GM18867 (cell line): ENCODE data around the gene LRP1.
"Not testable (repeated sequence)": the region's sequence is repeated elsewhere in the genome, so short reads cannot be mapped to it uniquely, and the experiment has no call there.

ENCODE experiments used
- ATAC-seq: cut with Tn5 transposase; IDR thresholded peaks from one replicate; pipeline ENCODE4 v1.9.1; 2021; ENCODE audit warnings: mild to moderate bottlenecking, moderate library complexity; ENCODE audit not compliant: unreplicated experiment

LRP1 gene

DNA sequence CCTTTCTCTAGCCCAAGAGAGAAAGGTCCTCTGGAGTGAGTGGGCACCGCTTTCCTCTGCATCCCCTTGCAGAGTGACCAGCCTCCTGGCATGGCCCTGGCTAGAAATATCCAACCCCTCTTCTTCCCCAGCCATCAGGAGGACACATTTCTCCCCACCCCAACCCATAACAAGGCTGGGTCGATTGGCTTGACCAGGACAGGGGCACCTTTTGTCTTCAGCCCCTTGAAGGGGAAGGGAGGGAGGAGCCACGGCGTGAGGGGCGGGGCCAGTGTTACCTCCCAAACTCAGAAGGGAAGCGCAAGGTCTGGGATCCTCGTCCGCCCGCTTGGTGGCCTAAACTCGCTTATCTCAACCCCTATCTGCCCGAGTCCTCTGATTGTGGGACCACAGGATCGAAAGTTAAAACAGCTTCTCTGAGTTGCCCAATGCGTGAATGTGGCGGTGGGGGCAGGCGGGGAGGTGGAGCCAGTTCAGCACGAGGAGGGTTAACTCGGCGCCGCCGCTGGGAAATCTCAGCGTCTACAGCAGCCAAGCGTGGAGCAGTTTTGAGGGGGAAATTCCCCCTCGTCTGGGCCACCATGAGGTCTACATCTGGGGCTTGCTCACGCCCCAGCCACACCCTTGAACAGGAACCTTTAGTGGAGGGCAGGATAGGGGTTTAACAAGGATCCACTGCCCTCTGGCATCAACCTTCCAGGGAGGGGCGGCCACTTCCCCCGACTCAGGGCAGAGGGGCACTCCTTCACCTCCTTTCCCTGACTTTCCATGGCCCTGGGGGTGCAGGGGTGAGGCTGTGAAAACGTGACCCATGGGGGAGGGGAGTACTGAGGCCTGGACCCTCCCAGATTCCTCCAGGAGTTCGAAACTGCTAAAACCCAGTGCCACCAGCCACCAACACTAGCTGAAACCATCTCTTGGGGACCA, 17.9 kb upstream of the LRP1 start:
- peak; percentile 32 for ATAC-seq

DNA sequence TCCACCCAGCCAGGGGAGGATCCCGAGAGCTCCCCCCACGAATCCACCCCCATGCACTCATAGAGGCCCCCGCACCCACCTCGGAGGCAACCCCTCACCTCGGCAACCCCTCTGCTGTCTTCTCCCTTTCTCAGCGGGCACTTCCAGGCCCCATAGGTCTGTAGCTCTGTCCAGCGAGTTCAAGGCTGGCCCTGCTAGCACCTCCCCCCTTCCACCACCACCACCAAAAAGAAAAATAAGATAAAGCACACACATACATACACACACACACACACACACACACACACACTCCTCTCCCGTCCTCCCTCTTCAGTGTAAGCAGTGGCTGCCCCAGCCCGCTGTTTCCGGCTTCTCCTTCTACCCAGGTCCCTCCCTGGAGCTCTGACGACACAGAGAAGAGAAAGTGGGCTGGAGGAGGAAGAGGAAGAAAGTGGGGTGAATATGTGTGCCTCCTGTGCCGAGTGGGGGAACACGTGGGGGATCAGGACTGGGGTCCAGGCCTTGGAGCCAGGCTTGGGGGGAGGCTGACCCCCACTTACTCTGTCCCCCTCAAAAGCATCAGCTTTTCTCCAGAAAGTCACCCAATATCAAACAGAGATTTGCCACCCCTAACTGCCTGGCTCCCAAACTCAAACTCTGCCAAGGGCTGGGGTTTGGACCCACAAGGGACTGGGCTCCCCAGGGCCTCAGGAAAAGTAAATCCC, 17.1 kb upstream of the LRP1 start, which contains the start of gene STAT6:
Gene STAT6 (minus strand): TSS at position 332 of the 704 bp plus-strand sequence. CDS start 3,084 bp downstream, outside the sequence.
- ATAC-seq, result peak; percentile 56

DNA sequence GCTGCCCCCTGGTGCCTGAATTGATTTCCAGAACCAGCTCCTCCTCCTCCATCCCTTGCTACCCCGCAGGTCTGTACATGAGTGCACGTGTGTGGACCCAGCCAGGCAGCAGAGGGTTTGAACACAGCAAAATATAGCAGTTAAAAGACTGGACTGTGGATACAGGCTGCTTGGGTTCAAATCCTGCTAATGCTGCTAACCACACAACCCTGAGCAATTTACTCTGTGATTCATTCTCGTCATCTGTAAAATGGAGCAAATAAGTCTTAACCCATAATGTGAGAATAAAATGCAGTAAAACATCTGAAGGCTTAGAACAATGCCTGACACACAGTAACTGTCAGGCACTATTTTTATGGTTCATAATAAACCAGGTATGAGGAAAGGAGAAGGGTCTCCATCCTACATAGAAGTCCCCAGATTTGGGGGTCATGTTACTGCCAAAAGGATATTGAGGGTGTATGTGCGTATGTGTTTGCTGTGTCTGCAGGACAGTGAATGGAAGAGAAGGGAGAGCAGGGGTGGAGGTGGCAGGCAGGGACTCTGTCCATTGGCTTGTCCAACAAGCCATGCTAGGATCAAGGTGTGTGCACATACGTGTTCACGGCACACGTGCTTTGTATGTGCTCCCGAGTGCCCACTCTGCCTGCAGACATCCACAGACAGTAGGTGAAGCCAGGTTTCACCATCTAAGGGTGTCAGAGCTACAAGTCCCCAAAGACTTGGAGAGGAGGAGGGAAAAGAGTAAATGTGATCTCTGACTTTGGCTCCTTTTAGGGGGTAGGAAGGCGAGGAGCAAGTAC, 15.6 kb upstream of the LRP1 start:
- ATAC-seq, result peak; percentile 51

DNA sequence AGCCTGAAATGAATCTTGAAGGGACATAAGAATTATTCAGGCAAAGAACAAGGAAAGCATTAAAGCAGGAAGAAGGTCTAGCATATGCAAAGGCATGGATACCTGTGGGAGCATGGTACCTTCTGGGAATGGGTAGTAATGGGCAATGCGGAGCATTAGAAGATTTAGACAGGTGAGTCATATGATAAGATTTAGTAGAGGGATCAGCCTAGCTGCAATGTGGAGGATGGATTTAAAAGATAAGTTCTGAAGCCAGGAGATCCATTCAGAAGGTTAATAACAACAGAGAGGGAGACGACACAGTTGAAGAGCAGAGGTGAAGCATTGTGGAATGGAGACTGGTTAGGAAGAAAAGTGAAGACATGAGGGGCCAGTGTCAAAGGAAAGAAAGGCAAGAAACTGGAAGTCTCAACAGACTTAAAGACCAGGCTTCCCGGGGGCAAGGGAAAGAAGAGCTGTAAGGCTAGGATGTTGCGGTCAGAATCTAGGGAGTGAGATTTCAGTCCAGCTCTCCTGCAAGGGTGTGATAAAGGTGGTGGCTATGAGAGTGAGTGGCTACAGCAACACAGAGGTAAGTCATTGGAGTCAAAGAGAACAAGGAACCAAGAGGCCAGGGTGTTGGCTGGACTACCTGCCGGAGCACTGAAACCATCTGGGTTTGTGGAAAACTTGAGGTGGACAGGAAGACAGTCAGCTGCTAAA, 11.6 kb upstream of the LRP1 start:
- no peak for ATAC-seq

DNA sequence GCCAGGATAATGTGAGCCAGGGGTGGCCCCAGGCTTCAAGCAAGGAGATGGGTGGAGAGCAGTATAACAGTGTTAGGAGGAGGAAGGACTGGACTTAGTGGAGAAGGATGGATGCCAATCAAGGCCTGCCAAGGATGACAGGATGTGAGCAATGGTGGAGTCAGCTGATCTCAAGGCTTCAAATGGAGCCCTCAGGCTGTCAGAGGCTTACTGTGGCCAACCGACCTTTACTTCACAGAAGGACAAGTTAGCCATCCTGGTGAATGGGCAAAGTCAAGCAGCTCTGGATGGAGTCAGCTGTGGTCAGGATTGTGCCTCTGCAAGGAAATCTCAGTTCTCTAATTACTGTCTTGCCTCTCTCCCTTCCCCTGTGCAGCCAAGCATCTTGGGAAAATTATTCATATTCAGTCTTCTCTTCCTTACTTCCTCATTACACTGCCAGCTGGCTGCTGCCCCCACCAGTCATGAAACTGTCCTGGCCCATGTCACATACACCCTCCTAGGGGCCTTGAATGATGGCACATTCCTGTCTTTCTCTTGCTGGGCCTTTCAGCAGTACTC, 9.5 kb upstream of the LRP1 start:
- ATAC-seq, result no peak

DNA sequence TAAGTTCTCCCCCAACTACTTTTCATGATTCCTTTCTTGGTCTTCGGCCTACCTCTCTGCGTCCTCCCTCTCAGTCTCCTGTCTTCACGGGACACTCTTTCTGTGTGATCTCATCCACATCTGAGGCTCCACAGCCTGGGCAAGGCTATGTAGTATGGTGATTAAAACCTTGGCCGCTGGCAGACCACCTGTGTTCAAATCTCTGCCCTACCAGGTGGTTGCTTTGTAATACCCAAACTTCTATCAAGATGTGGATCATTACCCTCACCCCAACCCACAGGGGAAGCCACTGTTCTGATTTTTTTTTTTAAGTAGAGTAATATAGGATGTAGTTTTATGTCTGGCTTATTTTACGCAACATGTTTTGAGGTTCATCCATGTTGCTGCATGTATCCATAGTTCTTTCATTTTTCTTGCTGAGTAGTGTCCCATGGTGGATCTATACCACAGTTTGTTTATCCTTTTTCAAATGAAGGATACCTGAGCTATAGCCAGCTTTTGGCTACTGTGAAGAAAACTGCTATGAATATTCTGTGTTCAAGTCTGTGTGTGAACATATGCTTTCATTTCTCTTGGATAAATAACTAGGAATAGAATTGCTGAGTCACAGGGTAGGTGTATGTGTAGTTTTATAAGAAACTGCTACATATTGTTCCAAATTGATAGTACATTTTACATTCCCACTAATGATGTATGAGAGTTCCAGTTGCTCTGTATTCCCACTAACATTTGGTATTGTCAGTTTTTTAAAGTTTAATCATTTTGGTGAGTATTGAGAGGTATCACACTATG, 8.8 kb upstream of the LRP1 start:
- ATAC-seq, result no peak

DNA sequence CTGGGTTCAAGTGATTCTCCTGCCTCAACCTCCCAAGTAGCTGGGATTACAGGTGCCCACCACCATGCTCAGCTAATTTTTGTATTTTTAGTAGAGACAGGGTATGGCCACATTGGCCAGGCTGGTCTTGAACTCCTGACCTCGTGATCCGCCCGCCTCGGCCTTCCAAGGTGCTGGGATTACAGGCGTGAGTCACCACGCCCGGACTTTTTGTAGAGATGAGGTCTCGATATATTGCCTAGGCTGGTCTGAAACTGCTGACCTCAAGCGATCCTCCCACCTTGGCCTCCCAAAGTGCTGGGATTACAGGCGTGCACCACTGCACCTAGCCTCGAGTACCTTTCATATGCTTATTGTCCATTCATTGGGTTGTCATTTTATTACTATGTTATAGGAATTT, 7.6 kb upstream of the LRP1 start:
- ATAC-seq, result not testable (repeated sequence)

DNA sequence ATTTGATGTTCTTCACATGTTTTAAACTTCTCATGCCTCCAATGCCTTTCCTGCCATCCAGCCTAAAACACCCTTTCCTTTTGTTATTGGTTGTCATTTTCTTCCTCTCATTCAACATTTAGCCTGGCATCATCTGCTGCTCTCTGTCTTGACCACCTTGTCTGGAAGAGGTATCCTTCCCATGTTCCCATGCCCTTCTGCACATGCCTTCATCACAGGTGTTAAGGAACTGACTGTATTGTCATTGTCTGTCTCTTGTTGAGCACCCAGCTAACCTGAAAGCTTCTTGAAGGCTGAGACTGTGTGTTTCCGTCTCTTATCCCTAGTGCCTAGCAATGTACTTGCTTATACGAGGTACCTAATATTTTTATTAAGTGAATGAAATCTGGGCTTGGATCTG, 4.5 kb upstream of the LRP1 start:
- no peak for ATAC-seq

DNA sequence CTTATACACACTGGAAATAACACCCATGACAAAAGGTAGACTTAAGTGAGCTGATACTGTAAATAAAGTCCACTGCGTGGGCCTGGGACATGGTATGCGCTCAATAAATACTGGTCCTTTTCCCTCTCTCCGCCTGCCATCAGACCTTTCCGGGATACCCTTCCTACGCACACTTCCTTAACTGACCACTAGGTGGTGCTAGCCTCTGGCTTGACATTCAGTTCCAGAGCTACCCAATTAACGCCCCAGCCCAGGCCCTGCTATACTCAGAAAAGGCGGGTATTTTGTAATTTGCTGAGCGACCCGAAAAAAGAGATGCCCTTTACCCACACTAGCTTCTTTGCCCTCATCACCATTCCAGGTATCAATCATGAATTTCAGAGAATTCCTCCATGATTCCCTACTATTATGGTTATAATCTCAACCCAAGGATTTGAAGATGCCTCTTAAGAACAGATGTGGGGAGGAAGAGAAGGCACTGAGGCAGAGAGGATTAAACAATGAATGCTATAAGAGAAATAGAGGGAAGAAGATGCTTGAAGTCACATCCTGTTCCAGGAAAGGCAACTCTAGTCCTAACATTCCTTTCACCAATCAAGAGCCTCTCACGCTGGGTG, 3.9 kb upstream of the LRP1 start:
- ATAC-seq, result no peak

DNA sequence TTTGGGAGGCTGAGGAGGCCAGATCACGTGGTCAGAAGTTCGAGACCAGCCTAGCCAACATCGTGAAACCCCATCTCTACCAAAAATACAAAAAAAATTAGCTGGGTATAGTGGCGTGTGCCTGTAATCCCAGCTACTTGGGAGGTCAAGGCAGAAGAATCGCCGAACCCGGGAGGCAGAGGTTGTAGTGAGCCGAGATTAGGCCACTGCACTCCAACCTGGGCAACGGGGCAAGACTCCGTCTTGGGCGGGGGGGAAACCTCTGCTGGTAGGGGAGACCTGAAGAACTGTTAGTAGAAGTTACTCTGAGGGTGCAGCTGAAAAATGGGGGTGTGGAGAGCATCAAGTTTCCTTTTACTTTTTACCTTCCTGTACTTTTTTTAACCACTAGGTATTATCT, 2.2 kb upstream of the LRP1 start:
- no peak for ATAC-seq

DNA sequence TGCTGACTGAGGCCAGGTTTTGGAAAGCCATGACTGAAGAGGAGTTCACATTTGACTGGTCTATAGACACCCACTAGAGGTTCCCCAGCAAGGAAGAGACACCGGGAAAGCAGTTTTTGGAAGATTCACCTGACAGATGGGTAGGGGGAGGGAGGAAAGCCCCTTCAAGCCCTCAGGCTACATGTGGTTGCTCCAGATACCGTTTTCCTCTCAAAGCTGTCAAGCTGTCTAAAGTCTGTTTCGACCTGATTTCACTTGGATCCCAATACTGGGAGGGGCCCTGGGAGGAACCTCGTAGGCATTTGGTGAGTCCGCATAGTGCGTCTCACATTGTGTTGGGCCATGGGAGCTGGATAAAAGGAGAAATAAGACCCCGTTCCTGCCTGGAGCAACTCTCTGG, 1.7 kb upstream of the LRP1 start:
- no peak for ATAC-seq

DNA sequence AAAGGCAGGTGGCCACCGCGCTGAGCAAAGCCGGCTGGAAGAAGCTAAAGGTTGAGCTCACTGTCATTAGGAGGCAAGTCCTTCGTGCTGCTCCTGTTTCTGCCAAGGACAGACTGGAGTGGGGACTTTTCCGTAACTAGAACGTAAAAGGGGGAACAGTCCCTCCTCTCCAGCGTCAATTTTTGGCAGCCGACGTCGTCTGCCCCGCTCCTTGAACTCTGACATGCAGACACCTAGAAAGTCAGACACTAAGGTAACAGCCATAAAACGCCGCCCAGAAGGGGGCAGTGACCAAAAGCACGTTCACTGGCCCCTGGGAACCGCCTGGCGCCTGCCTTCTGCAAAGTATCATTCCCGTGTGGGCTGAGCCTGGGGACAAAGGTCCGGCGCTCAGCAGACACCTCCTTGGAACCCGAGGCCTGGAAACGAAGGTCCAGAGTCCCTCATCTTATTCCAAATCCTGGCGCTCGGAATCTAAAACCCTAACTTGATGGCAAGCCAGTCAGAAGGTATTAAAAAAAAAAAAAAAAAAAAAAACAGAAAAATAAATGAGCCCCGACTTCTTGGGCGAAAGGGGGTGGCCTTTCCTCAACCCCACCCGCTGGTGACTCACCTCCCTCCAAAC, 1.1 kb upstream of the LRP1 start:
- ATAC-seq, result no peak

DNA sequence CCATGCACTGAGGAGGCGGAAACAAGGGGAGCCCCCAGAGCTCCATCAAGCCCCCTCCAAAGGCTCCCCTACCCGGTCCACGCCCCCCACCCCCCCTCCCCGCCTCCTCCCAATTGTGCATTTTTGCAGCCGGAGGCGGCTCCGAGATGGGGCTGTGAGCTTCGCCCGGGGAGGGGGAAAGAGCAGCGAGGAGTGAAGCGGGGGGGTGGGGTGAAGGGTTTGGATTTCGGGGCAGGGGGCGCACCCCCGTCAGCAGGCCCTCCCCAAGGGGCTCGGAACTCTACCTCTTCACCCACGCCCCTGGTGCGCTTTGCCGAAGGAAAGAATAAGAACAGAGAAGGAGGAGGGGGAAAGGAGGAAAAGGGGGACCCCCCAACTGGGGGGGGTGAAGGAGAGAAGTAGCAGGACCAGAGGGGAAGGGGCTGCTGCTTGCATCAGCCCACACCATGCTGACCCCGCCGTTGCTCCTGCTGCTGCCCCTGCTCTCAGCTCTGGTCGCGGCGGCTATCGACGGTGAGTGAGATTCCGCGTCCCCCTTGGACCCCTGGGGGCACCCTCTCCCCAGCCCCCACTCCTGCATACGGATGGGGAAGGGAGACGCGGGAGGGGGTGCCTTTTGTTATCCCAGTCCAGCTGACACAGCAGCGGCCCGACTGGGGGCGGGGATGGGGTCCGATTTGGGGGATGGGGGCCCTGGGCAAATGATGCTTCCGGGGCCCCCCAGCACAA, 400 bp downstream of the LRP1 start:
- ATAC-seq, result no peak

DNA sequence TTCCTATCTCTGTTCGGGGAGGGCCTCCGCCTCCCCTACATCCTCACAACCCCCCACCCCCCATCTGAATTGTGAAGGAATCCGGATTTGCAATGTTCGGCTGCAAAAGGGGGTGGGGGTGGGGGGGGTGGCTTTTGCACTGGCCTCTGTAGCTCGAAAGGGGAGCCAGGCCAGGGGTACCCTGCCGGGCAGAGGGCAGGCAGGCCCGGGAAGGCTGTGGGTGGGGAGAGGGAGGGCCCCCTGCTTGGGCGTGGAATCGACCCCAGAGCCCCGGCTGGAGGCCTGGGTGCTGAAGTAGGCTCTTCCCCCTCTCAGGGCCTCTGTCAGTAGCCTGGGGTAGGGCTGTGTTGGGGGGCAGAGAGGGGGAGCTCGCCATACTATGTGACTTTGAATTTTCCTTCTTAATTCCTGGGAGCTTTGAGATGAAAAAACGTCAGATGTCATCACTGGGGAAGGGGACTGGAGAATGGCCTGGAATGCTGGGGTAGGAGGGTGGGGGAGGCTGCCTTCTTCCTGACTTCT, 1.1 kb downstream of the LRP1 start:
- ATAC-seq, result no peak

DNA sequence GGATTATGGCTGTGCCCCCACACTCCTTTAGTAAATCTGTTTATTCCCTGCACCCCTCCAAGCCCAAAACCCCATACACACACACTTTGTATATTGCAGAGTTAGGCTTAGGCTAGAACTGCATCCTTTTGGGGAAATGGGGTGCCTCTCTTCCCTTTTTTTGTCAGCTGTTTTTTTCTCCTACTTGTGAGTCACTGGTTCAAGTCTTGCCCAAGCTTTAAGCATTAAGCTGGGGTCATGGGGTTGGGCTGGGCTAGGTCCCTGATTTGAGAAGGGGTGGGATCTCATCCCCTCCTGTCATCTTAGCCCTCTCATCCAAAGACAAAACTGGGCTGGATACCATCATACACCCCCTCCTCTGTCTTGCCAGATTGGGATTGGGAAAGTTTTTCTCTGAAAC, 1.6 kb downstream of the LRP1 start:
- no peak for ATAC-seq

DNA sequence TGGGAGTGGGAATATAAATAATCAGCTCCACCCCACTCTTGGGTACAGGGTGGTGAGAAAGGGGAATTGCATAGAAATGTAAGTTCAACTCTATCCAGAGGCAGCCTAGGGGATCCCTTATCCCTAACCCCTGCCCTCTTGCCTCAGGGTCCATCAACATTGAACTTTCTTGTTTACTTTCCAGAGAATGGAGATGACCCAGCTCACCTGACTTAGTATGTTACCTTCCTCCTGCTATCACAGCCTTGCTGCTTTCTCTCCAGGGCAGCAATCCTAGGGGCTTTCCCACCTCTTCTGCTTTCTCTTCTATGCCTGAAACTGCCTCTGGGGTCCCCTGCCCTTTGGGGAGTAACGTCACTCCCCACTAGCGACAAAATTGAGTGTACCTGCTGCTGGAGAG, 2.7 kb downstream of the LRP1 start:
- no peak for ATAC-seq

DNA sequence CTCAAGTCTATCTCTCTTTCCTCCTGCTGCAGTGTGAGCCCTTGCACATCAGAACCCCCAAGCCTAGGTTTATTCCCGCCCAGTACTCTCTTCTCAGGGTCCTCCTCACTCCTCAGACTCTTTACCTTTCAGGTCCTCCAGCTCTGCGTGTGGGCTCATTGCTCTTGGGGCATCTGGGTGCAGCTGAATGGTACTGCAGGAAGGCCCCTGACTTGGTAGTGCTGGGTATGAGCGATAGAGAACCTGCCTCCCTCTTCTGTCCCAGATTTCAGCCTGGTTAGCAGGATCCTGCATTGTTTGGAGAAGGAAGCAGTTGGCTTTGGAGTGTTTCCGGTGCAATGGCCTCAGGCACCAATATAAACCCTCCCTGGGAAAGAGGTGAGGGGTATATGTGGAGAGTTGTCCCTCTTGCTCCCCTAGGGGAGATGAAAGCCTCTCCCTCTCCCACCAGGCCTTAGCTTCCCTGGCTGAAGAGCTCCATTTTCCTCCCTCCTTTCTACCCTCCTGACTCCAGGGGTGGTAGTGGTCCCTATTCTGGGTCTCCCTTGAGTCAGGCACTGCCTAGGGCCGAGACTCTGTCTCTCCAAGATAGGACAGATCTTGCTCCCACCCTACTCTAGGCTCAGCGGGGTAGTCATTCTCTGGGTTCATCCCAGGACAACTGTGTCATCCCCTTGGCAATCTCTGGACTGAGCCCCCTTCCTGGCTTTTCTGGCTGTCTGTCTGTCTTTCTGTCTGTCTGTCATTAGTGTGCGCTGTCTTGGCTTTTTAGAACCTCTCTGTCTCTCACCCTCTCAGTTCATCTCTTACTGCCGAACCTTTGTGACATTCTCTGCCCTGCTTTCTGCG, 3.8 kb downstream of the LRP1 start:
- ATAC-seq, result no peak
